HepG2 (cell line): ENCODE results near the gene ATM. TPM values are rescaled to one million over a fixed set of nuclear protein-coding genes. Genes with fewer than 3 reads are reported as not detected.

ENCODE experiments used
- ATAC-seq: fragments of 200-7000 bp; cut with Tn5 transposase; 3 replicates; pipeline ENCODE4 v1.9.1; 2020; ENCODE audit warnings: mild to moderate bottlenecking, moderate library complexity
- BruUV-seq: library from RNA; stranded (reverse); fragments of 400-500 nt; replicated peaks from 2 replicates; lab custom pipeline; 2021; lab: Mats Ljungman, UMichigan
- CTCF ChIA-PET: fragments of 300-600 bp; formaldehyde crosslinking; extraction: SDS; loops from one replicate; lab custom pipeline; 2021; ENCODE audit warnings: low total read pairs, inconsistent platforms, low intra/inter-chr PET ratio; lab: Yijun Ruan, JAX
- POLR2A ChIA-PET: fragments of 350-600 bp; sonication (Branson Sonifier 250); formaldehyde crosslinking; loops from one replicate; lab custom pipeline; 2020; ENCODE audit warnings: antibody characterized with exemption, inconsistent platforms; lab: Yijun Ruan, JAX
- DNase-seq: peaks from one replicate; pipeline ENCODE4 v3.0.0-alpha.2; 2015; ENCODE audit warnings: low spot score
- FAIRE-seq: peaks from 3 replicates; lab custom pipeline; 2011; peaks lifted over from hg19 to GRCh38; lab: Jason Lieb, UNC
- H2AFZ ChIP-seq: one replicate; pipeline ENCODE4 v1.6.1; 2011; ENCODE audit warnings: low read length, inconsistent platforms
- H3K27ac ChIP-seq: fragments of 300-600 bp; 3 replicates; pipeline ENCODE4 v1.8.0; 2011; ENCODE audit warnings: mixed run types, mild to moderate bottlenecking, mixed read lengths, low read length, inconsistent platforms; ENCODE audit not compliant: insufficient read depth; ENCODE audit errors: extremely low read length
- H3K27me3 ChIP-seq, 2 experiments: fragments of 200-600 bp in 1 of 2; 2 replicates in 1 of 2; 3 replicates in 1 of 2; pipeline versions ENCODE4 v1.6.0 to v1.8.0; 2011; ENCODE audit warnings: low read length in 2 of 2, mild to moderate bottlenecking in 2 of 2, moderate library complexity in 2 of 2, inconsistent platforms in 1 of 2; ENCODE audit not compliant: insufficient read depth in 2 of 2, control insufficient read depth in 1 of 2
- H3K36me3 ChIP-seq, 2 experiments: fragments of 200-600 bp in 1 of 2; replicated peaks in 1 of 2; 2 replicates in 1 of 2; 3 replicates in 1 of 2; pipeline versions ENCODE4 v1.5.1 to v1.8.0; 2011; ENCODE audit warnings: low read length in 2 of 2, inconsistent platforms in 1 of 2; ENCODE audit not compliant: insufficient read depth in 2 of 2, control insufficient read depth in 1 of 2
- H3K4me1 ChIP-seq: 2 replicates; pipeline ENCODE4 v1.5.1; 2012; ENCODE audit warnings: low read length, inconsistent platforms; ENCODE audit not compliant: insufficient read depth
- H3K4me2 ChIP-seq: 2 replicates; pipeline ENCODE4 v1.6.0; 2011; ENCODE audit warnings: low read depth, low read length, inconsistent platforms
- H3K4me3 ChIP-seq, 3 experiments: fragments of 200-600 bp in 1 of 3; sonication (generic), shearing (Covaris generic) in 1 of 3; replicated peaks in 1 of 3; 2 replicates each; pipeline ENCODE4 v1.5.1; 2011 to 2016; ENCODE audit warnings: low read length in 3 of 3, inconsistent platforms in 2 of 3, low read depth in 2 of 3, mild to moderate bottlenecking in 2 of 3, control low read depth in 1 of 3, mixed read lengths in 1 of 3; ENCODE audit not compliant: insufficient read depth in 1 of 3
- H3K79me2 ChIP-seq: one replicate; pipeline ENCODE4 v1.6.1; 2011; ENCODE audit warnings: low read length, inconsistent platforms; ENCODE audit not compliant: insufficient read depth
- H3K9ac ChIP-seq: 2 replicates; pipeline ENCODE4 v1.6.0; 2011; ENCODE audit warnings: mild to moderate bottlenecking, low read depth, low read length, inconsistent platforms; ENCODE audit not compliant: insufficient read depth
- H3K9me3 ChIP-seq: 2 replicates; pipeline ENCODE4 v1.5.1; 2012; ENCODE audit warnings: mild to moderate bottlenecking, low read length
- H4K20me1 ChIP-seq: 2 replicates; pipeline ENCODE4 v1.6.0; 2011; ENCODE audit warnings: inconsistent platforms, mild to moderate bottlenecking, low read length, moderate library complexity; ENCODE audit not compliant: insufficient read depth
- FIP1L1 ChIP-seq: fragments of 200-400 bp; formaldehyde crosslinking; IDR thresholded peaks from 2 replicates; pipeline ENCODE4 v1.6.1; 2018; ENCODE audit warnings: low read depth, mild to moderate bottlenecking, low read length, moderate library complexity, borderline replicate concordance; ENCODE audit not compliant: insufficient read depth
- FOXA1 ChIP-seq, 2 experiments: fragments of 450-650 bp in 1 of 2; sonication (generic) in 1 of 2; formaldehyde crosslinking in 1 of 2; IDR thresholded peaks; 2 replicates each; pipeline versions ENCODE4 v1.4.0 to v1.6.1; 2016 to 2020; ENCODE audit warnings: missing genetic modification reagents in 1 of 2
- HNRNPLL ChIP-seq: fragments of 200-400 bp; formaldehyde crosslinking; IDR thresholded peaks from 2 replicates; pipeline ENCODE4 v1.6.1; 2017; ENCODE audit warnings: mild to moderate bottlenecking, low read depth, low read length; ENCODE audit not compliant: poor library complexity, severe bottlenecking
- JUNB ChIP-seq: sonication (generic); formaldehyde crosslinking; IDR thresholded peaks from 2 replicates; pipeline ENCODE4 v1.8.0; 2022; ENCODE audit warnings: missing genetic modification reagents, mild to moderate bottlenecking, borderline replicate concordance
- MTERF4 ChIP-seq: sonication (generic); formaldehyde crosslinking; IDR thresholded peaks from 2 replicates; pipeline ENCODE4 v1.8.0; 2023; ENCODE audit warnings: mild to moderate bottlenecking, missing genetic modification reagents
- MTF1 ChIP-seq: sonication (generic); formaldehyde crosslinking; IDR thresholded peaks from 2 replicates; pipeline ENCODE4 v1.5.0; 2020; ENCODE audit warnings: missing genetic modification reagents
- NAIF1 ChIP-seq: sonication (generic); formaldehyde crosslinking; IDR thresholded peaks from 2 replicates; pipeline ENCODE4 v1.5.0; 2020; ENCODE audit warnings: mild to moderate bottlenecking, missing genetic modification reagents, borderline replicate concordance
- TEF ChIP-seq: sonication (generic); formaldehyde crosslinking; IDR thresholded peaks from 2 replicates; pipeline ENCODE4 v1.5.0; 2020; ENCODE audit warnings: missing genetic modification reagents
- ZEB1 ChIP-seq: IDR thresholded peaks from 2 replicates; pipeline ENCODE4 v1.6.1; 2012; ENCODE audit warnings: mild to moderate bottlenecking, low read depth, inconsistent platforms; ENCODE audit not compliant: insufficient replicate concordance
- ZFP41 ChIP-seq: sonication (generic); formaldehyde crosslinking; IDR thresholded peaks from 2 replicates; pipeline ENCODE4 v1.4.0; 2020; ENCODE audit warnings: mild to moderate bottlenecking, missing genetic modification reagents, borderline replicate concordance
- ZNF281 ChIP-seq: sonication (generic); formaldehyde crosslinking; IDR thresholded peaks from 2 replicates; pipeline ENCODE4 v1.4.0; 2020; ENCODE audit warnings: missing genetic modification reagents, borderline replicate concordance
- ZNF296 ChIP-seq: sonication (generic); formaldehyde crosslinking; conservative IDR thresholded peaks from 2 replicates; pipeline ENCODE4 v1.5.0; 2020; ENCODE audit warnings: mild to moderate bottlenecking, missing genetic modification reagents
- ZNF331 ChIP-seq: sonication (generic); formaldehyde crosslinking; IDR thresholded peaks from 2 replicates; pipeline ENCODE4 v1.4.0; 2020; ENCODE audit warnings: missing genetic modification reagents
- ZNF558 ChIP-seq: sonication (generic); formaldehyde crosslinking; IDR thresholded peaks from 2 replicates; pipeline ENCODE4 v1.9.0; 2022; ENCODE audit warnings: mild to moderate bottlenecking, missing genetic modification reagents, borderline replicate concordance
- ZNF691 ChIP-seq: sonication (generic); formaldehyde crosslinking; IDR thresholded peaks from 2 replicates; pipeline ENCODE4 v1.4.0; 2020; ENCODE audit warnings: missing genetic modification reagents, low read depth, mild to moderate bottlenecking, borderline replicate concordance
- ZNF703 ChIP-seq: sonication (generic); formaldehyde crosslinking; IDR thresholded peaks from 2 replicates; pipeline ENCODE4 v1.5.1; 2020; ENCODE audit warnings: missing genetic modification reagents, mild to moderate bottlenecking, moderate library complexity, borderline replicate concordance
- ZNF878 ChIP-seq: sonication (generic); formaldehyde crosslinking; IDR thresholded peaks from 2 replicates; pipeline ENCODE4 v1.8.1; 2023; ENCODE audit warnings: mild to moderate bottlenecking, missing genetic modification reagents, moderate library complexity
- in situ Hi-C: cut with HindIII; loops from 2 replicates; pipeline ENCODE4 v1.10.0; 2017; ENCODE audit warnings: low pct_unique_long_range_greater_than_20kb; ENCODE audit not compliant: extremely low pct_ligation_motif_present
- intact Hi-C: fragments of 100-400 bp; cut with micrococcal nuclease; formaldehyde crosslinking; loops from one replicate; pipeline ENCODE4 v1.10.0; 2022; ENCODE audit not compliant: unreplicated experiment
- polyA plus RNA-seq, 8 experiments: library from polyadenylated mRNA; depleted of rRNA in 3 of 8; stranded (reverse) in 7 of 8; unstranded in 1 of 8; fragments of >200 nt; fragmentation: Illumina TruSeq in 4 of 8; extraction: Trizol in 4 of 8; gene quantifications; 2 replicates each; pipeline versions ENCODE4 v1.2.1 to v1.2.3, GENCODE V29; 2011 to 2016; ENCODE audit warnings: low read depth in 4 of 8, missing spikeins in 1 of 8, mixed read lengths in 1 of 8; ENCODE audit not compliant: insufficient read depth in 1 of 8
- total RNA-seq, 5 experiments: library from RNA; depleted of rRNA; stranded (reverse); fragments of >200 nt; fragmentation: Illumina TruSeq; extraction: Trizol; gene quantifications; 2 replicates each; pipeline ENCODE4 v1.2.3, GENCODE V29; 2016; ENCODE audit warnings: low read depth in 1 of 5

ATM gene
- total and polyA plus RNA-seq, 2 of the 13 experiments (the other 11 are each of a cell fraction or from before 2014, with no cell fraction given): 40.0 to 71.6 TPM

- no peak for TF ChIP-seq NAIF1 (CRISPR knock-in tag)
- TF ChIP-seq ZNF703 (CRISPR knock-in tag): no peak
- TF ChIP-seq MTF1: no peak
- TF ChIP-seq ZNF691: no peak
- TF ChIP-seq ZNF558 (CRISPR knock-in tag): no peak
- no peak for TF ChIP-seq ZNF296 (CRISPR knock-in tag)
- no peak for TF ChIP-seq ZEB1
- no peak for TF ChIP-seq FOXA1 (IDR thresholded peaks at IDR 0.05)
- TF ChIP-seq FOXA1 (CRISPR knock-in tag; IDR thresholded peaks at IDR 0.05): no peak
- no peak for TF ChIP-seq JUNB (CRISPR knock-in tag)
- no peak for TF ChIP-seq HNRNPLL
- no peak for TF ChIP-seq ZNF331 (CRISPR knock-in tag)
Measured at GRCh38 chr11:108316061-108316460, 93.2 kb downstream of the ATM start (continued).

- intact Hi-C loops: no loop called here
- Histone ChIP-seq H3K36me3 (peaks cover 6 to 44% of the 10 kb centered on the region in 2 experiments), H3K27ac (no peak overlapping the region), H3K4me1 (no peaks in the 10 kb centered on the region), H3K9me3 (no peaks in the 10 kb centered on the region), H4K20me1 (no peaks in the 10 kb centered on the region), H3K9ac (no peak overlapping the region), H3K4me3 (no peak overlapping the region), H3K79me2 (no peaks in the 10 kb centered on the region), H3K4me2 (no peak overlapping the region), H2AFZ (no peak overlapping the region), H3K27me3 (no peaks in the 10 kb centered on the region)
- BruUV-seq: no TSS peak
- FAIRE-seq (no peak), ATAC-seq (no peak), DNase-seq (no peak)
- CTCF ChIA-PET: no interaction called here
- in situ Hi-C loops: no loop called here
- POLR2A ChIA-PET: no interaction called here
- TF ChIP-seq ZFP41 (no peak), ZNF281 (CRISPR knock-in tag) (no peak), FIP1L1 (no peak), ZNF878 (CRISPR knock-in tag) (no peak), TEF (CRISPR knock-in tag) (no peak), MTF1 (no peak), MTERF4 (no peak)
Measured at GRCh38 chr11:108319541-108320145, 96.8 kb downstream of the ATM start.
